Loucy (cell line): ENCODE results near the gene RGR.
"Not testable (repeated sequence)": the region's sequence is repeated elsewhere in the genome, so short reads cannot be mapped to it uniquely, and the experiment has no call there.

Experiments
- EZH2phosphoT487 ChIP-seq: fragments of 200-600 bp; IDR thresholded peaks from 2 replicates; pipeline ENCODE4 v1.6.1; 2018; ENCODE audit warnings: antibody characterized with exemption, mild to moderate bottlenecking, moderate library complexity, borderline replicate concordance
- TF ChIP-seq, protein P1 (sequence below): fragments of 200-600 bp; sonication (generic); conservative IDR thresholded peaks from 2 replicates; pipeline ENCODE4 v1.5.1; 2014; ENCODE audit warnings: mild to moderate bottlenecking, antibody characterized with exemption, low read length

DNA sequence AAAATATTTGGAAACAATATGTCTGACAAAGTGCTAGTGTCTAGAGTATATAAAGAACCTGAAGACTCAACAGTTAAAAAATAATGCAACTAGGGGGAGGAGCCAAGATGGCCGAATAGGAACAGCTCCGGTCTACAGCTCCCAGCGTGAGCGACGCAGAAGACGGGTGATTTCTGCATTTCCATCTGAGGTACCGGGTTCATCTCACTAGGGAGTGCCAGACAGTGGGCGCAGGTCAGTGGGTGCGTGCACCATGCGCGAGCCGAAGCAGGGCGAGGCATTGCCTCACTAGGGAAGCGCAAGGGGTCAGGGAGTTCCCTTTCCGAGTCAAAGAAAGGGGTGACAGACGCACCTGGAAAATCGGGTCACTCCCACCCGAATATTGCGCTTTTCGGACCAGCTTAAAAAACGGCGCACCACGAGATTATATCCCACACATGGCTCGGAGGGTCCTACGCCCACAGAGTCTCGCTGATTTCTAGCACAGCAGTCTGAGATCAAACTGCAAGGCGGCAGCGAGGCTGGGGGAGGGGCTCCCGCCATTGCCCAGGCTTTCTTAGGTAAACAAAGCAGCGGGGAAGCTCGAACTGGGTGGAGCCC is 35.1 kb downstream of the RGR start:
- TF ChIP-seq, protein P1, sequence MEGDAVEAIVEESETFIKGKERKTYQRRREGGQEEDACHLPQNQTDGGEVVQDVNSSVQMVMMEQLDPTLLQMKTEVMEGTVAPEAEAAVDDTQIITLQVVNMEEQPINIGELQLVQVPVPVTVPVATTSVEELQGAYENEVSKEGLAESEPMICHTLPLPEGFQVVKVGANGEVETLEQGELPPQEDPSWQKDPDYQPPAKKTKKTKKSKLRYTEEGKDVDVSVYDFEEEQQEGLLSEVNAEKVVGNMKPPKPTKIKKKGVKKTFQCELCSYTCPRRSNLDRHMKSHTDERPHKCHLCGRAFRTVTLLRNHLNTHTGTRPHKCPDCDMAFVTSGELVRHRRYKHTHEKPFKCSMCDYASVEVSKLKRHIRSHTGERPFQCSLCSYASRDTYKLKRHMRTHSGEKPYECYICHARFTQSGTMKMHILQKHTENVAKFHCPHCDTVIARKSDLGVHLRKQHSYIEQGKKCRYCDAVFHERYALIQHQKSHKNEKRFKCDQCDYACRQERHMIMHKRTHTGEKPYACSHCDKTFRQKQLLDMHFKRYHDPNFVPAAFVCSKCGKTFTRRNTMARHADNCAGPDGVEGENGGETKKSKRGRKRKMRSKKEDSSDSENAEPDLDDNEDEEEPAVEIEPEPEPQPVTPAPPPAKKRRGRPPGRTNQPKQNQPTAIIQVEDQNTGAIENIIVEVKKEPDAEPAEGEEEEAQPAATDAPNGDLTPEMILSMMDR, result not testable (repeated sequence)
- TF ChIP-seq EZH2phosphoT487, result not testable (repeated sequence)
